Measurements from ENCODE around the gene NDUFV1. TPM values are rescaled to one million over a fixed set of nuclear protein-coding genes. Genes with fewer than 3 reads are reported as not detected.

Gene NDUFV1
- polyA plus RNA-seq, 1 of the 3 experiments (the other 2 are of a cell fraction): 278 TPM

GRCh38 chr11:67577951-67578350, 28.8 kb upstream of the NDUFV1 start:
- 50% methylated on average over 2 of the region's 6 CpGs for WGBS (ENCODE audit: low lambda C conversion rate)
- H3K79me2 ChIP-seq (ENCODE audit: insufficient read depth): peaks cover 2% of the 10 kb centered on the region; the same call in 1 of the 2 replicates
- H4K20me1 ChIP-seq (ENCODE audit: insufficient read depth): no peaks in the 10 kb centered on the region
- CTCF ChIA-PET: interaction anchor here (0.7 to 3.1 kb wide), 4 partner anchors 10 to 113 kb away, joined by 3 to 18 read pairs (median 4); partner anchors contain the start of gene NUDT8
- H3K9ac ChIP-seq: no peak overlapping the region
- no peak for TF ChIP-seq SIN3A (IDR thresholded peaks at IDR 0.05; ENCODE audit: borderline replicate concordance, low read depth, low read length)
- no peak for TF ChIP-seq EP300 (IDR thresholded peaks at IDR 0.05; ENCODE audit: borderline replicate concordance in 1 of 2, low read depth in 1 of 2, low read length in 1 of 2)
- H3K36me3 ChIP-seq (replicated peaks in 1 of 2; ENCODE audit: control insufficient read depth in 1 of 2, insufficient read depth in 2 of 2, low read length in 1 of 2): no peaks in the 10 kb centered on the region
- peaks cover 5% of the 10 kb centered on the region for H3F3A ChIP-seq (replicated peaks; ENCODE audit: insufficient read depth)
- H3K4me1 ChIP-seq (ENCODE audit: control insufficient read depth in 1 of 2, insufficient read depth in 2 of 2, low read depth in 1 of 2, low read length in 1 of 2): peaks cover 0 to 13% of the 10 kb centered on the region in 2 experiments; a peak in 2 of 4 replicates
- H3K27ac ChIP-seq (ENCODE audit: low read depth in 2 of 2, low read length in 1 of 2): no peak overlapping the region
- no peak overlapping the region for H3K4me3 ChIP-seq (ENCODE audit: low read depth in 2 of 2, low read length in 1 of 2)
- POLR2A ChIA-PET: no interaction called here
- no peak for DNase-seq
- H3K9me2 ChIP-seq: no peaks in the 10 kb centered on the region
- H3K27me3 ChIP-seq (ENCODE audit: insufficient read depth): peaks cover 6% of the 10 kb centered on the region
- no peaks in the 10 kb centered on the region for H3K9me3 ChIP-seq
- H2AFZ ChIP-seq (ENCODE audit: low read depth): no peak overlapping the region
- no peak overlapping the region for H3K4me2 ChIP-seq

- H3K79me2 ChIP-seq (ENCODE audit: insufficient read depth): peaks cover 27% of the 10 kb centered on the region
- CTCF ChIA-PET: interaction anchor here (1.7 to 1.9 kb wide), 2 partner anchors 20 to 48 kb away, joined by 5 to 12 read pairs; partner anchors contain the start of gene NUDT8
- H4K20me1 ChIP-seq (ENCODE audit: insufficient read depth): peaks cover 16% of the 10 kb centered on the region
- peaks cover 5% of the 10 kb centered on the region for H3F3A ChIP-seq (replicated peaks; ENCODE audit: insufficient read depth)
- H3K9me2 ChIP-seq: no peaks in the 10 kb centered on the region
- H2AFZ ChIP-seq (ENCODE audit: low read depth): no peak overlapping the region
- H3K27ac ChIP-seq (ENCODE audit: low read depth in 2 of 2, low read length in 1 of 2): no peak overlapping the region
- no peak overlapping the region for H3K4me2 ChIP-seq
- H3K4me1 ChIP-seq (ENCODE audit: control insufficient read depth in 1 of 2, insufficient read depth in 2 of 2, low read depth in 1 of 2, low read length in 1 of 2): peaks cover 10 to 22% of the 10 kb centered on the region in 2 experiments; a peak in 3 of 4 replicates
- H3K4me3 ChIP-seq (ENCODE audit: low read depth in 2 of 2, low read length in 1 of 2): no peak overlapping the region
- TF ChIP-seq REST (IDR thresholded peaks at IDR 0.05; ENCODE audit: low read depth, low read length): no peak
- no peak for TF ChIP-seq USF2 (IDR thresholded peaks at IDR 0.05; ENCODE audit: borderline replicate concordance, low read depth, low read length)
- no peak for TF ChIP-seq CTCF (IDR thresholded peaks at IDR 0.05)
- TF ChIP-seq EZH2phosphoT487 (IDR thresholded peaks at IDR 0.05; ENCODE audit: borderline replicate concordance, low read depth): no peak
- TF ChIP-seq FOXJ3 (CRISPR knock-in tag; IDR thresholded peaks at IDR 0.05): no peak
- TF ChIP-seq YY1 (IDR thresholded peaks at IDR 0.05; ENCODE audit: low read depth): no peak
- no peak for TF ChIP-seq TAF1 (IDR thresholded peaks at IDR 0.05; ENCODE audit: borderline replicate concordance, low read depth, low read length)
- TF ChIP-seq ZBTB33 (IDR thresholded peaks at IDR 0.05; ENCODE audit: borderline replicate concordance, low read depth): no peak
- TF ChIP-seq ELF1 (IDR thresholded peaks at IDR 0.05): no peak
- no peak for TF ChIP-seq CHD2 (IDR thresholded peaks at IDR 0.05; ENCODE audit: low read length, partially characterized antibody)
- TF ChIP-seq GABPA (IDR thresholded peaks at IDR 0.05; ENCODE audit: low read depth): no peak
- TF ChIP-seq JUND (IDR thresholded peaks at IDR 0.05): no peak
- TF ChIP-seq MAX (IDR thresholded peaks at IDR 0.05; ENCODE audit: low read depth): no peak
- POLR2A ChIA-PET: no interaction called here
- H3K9ac ChIP-seq: no peak overlapping the region
- DNase-seq: no peak
- H3K27me3 ChIP-seq (ENCODE audit: insufficient read depth): no peaks in the 10 kb centered on the region
- peaks cover 4 to 9% of the 10 kb centered on the region in 2 experiments for H3K36me3 ChIP-seq (replicated peaks in 1 of 2; ENCODE audit: control insufficient read depth in 1 of 2, insufficient read depth in 2 of 2, low read length in 1 of 2)
- no peaks in the 10 kb centered on the region for H3K9me3 ChIP-seq
- 75% methylated on average over 11 of the region's 11 CpGs for WGBS (ENCODE audit: low lambda C conversion rate)
Observed at GRCh38 chr11:67581469-67581868, 25.3 kb upstream of the NDUFV1 start.
